Psoas muscle (tissue), 8 donors: ENCODE data around the gene APLN. TPM values are rescaled to one million over a fixed set of nuclear protein-coding genes. Genes with fewer than 3 reads are reported as not detected.

Source experiments
- ATAC-seq, 4 donors: fragments of 200-7000 bp; cut with Tn5 transposase; one replicate each; pipeline ENCODE4 v1.9.1; 2020; ENCODE audit warnings: moderate library complexity in 3 of 4, mild to moderate bottlenecking in 2 of 4
- DNase-seq, 2 donors: peaks; one replicate each; pipeline ENCODE4 v3.0.0-alpha.2; 2020
- H3K27ac ChIP-seq: fragments of 200-600 bp; one replicate; pipeline ENCODE4 v1.8.0; 2022
- H3K27me3 ChIP-seq, 3 donors: fragments of 200-600 bp in 1 of 3; one replicate each; pipeline versions ENCODE4 v1.6.1 to v1.8.0; 2013 to 2022; ENCODE audit warnings: low read length in 2 of 3, mild to moderate bottlenecking in 2 of 3, moderate library complexity in 1 of 3; ENCODE audit not compliant: insufficient read depth in 3 of 3
- H3K36me3 ChIP-seq, 2 donors: fragments of 200-600 bp in 1 of 2; one replicate each; pipeline versions ENCODE4 v1.6.1 to v1.8.0; 2013 to 2022; ENCODE audit warnings: low read depth in 1 of 2, mild to moderate bottlenecking in 1 of 2, moderate library complexity in 1 of 2; ENCODE audit not compliant: insufficient read depth in 1 of 2
- H3K4me1 ChIP-seq: fragments of 200-600 bp; one replicate; pipeline ENCODE4 v1.8.0; 2022
- H3K4me3 ChIP-seq: fragments of 200-600 bp; one replicate; pipeline ENCODE4 v1.8.0; 2022; ENCODE audit warnings: mild to moderate bottlenecking
- H3K9me3 ChIP-seq: fragments of 200-600 bp; one replicate; pipeline ENCODE4 v1.8.0; 2022
- CTCF ChIP-seq: fragments of 200-600 bp; IDR thresholded peaks from one replicate; pipeline ENCODE4 v1.8.0; 2022; ENCODE audit warnings: antibody characterized with exemption
- WGBS, 3 donors: extraction: QIAGEN DNeasy Blood & Tissue Kit; methylation state at CpG; one replicate each; pipeline versions ENCODE4 v1.1.6 to v1.1.7; 2013; 5-methylcytosine and 5-hydroxymethylcytosine counted together
- intact Hi-C, 2 donors: fragments of 100-400 bp; cut with DNase I; formaldehyde crosslinking; loops; one replicate each; pipeline versions ENCODE4 v1.11.0 to v1.14.2; 2022
- polyA plus RNA-seq, 3 donors: library from polyadenylated mRNA; stranded (reverse); fragments of 200-250 nt; gene quantifications; one replicate each; pipeline ENCODE4 v1.2.3, GENCODE V29; 2013
- total RNA-seq, 4 donors: library from RNA; stranded (reverse); fragmentation: NEBNext Ultra II Directional in 2 of 4; extraction: Animal tissue kit (Norgen Biotek cat#: 25700) in 2 of 4; gene quantifications; one replicate each; pipeline versions ENCODE4 v1.2.1 to v1.2.4, GENCODE V29; 2021 to 2023
- donor health status: healthy with polysubstance abuse.
- donor health status: DM: no; HTN: no; CAD: no; lungs with moderate emphysema.
- donor health status: Bipolar disorder and iron deficiency.
- donor health status: healthy.
- donor health status: DM: yes; HTN: yes; CAD: no.
- donor health status: DM: no; HTN: no; CAD: no.
- donor health status: DM: no; HTN: no; CAD: no.
- donor health status: DM: yes; HTN: yes; CAD: no.

APLN gene
- total and polyA plus RNA-seq, 7 donors, result 0.13 to 4.1 (median 0.86) TPM

- no peak overlapping the region for H3K4me3 ChIP-seq
These were observed 2.8 kb downstream of the APLN start for GRCh38 chrX:129651756-129652564.

GRCh38 chrX:129650821-129651510, 3.8 kb downstream of the APLN start:
- intact Hi-C loops, result loop anchor here in 1 of 2 donors (5.0 kb wide), 1 partner anchor 76 kb away; no protein-coding TSS in a partner anchor
- no peaks in the 10 kb centered on the region for H3K4me1 ChIP-seq
- DNase-seq (no peak), ATAC-seq (no peak)
- no peak overlapping the region for H3K27ac ChIP-seq
- no peaks in the 10 kb centered on the region for H3K36me3 ChIP-seq
- no peak overlapping the region for H3K4me3 ChIP-seq
- TF ChIP-seq CTCF, result no peak
- H3K9me3 ChIP-seq, result no peaks in the 10 kb centered on the region
- H3K27me3 ChIP-seq, result no peaks in the 10 kb centered on the region
- WGBS, 3 donors, result 43 to 50% (median 49%) methylated on average over 6 to 7 of the region's 7 CpGs

More at GRCh38 chrX:129651756-129652564, 2.8 kb downstream of the APLN start:
- no peak for TF ChIP-seq CTCF
- Histone ChIP-seq H3K27me3 (no peaks in the 10 kb centered on the region), H3K9me3 (no peaks in the 10 kb centered on the region), H3K27ac (no peak overlapping the region), H3K4me1 (no peaks in the 10 kb centered on the region), H3K36me3 (no peaks in the 10 kb centered on the region)
- 63 to 83% (median 69%) methylated on average over 13 to 14 of the region's 14 CpGs for WGBS, 3 donors
- DNase-seq (no peak), ATAC-seq (no peak)
- intact Hi-C loops, result loop anchor here in 1 of 2 donors (5.0 kb wide), 1 partner anchor 75 kb away; no protein-coding TSS in a partner anchor

GRCh38 chrX:129650183-129650689, 4.5 kb downstream of the APLN start:
- no peak overlapping the region for H3K27ac ChIP-seq
- no peak for TF ChIP-seq CTCF

GRCh38 chrX:129649268-129650182, 5.2 kb downstream of the APLN start:
- 63 to 87% (median 85%) methylated on average over 8 to 9 of the region's 9 CpGs for WGBS, 3 donors

More at GRCh38 chrX:129650183-129650689, 4.5 kb downstream of the APLN start:
- H3K27me3 ChIP-seq, result no peaks in the 10 kb centered on the region
- 83 to 100% (median 97%) methylated on average over 3 of the region's 3 CpGs for WGBS, 3 donors
- H3K36me3 ChIP-seq, result no peaks in the 10 kb centered on the region
- intact Hi-C loops, result loop anchor here in 1 of 2 donors (5.0 kb wide), 1 partner anchor 77 kb away; no protein-coding TSS in a partner anchor
- no peak overlapping the region for H3K4me3 ChIP-seq
- no peaks in the 10 kb centered on the region for H3K4me1 ChIP-seq
- no peak for DNase-seq
- H3K9me3 ChIP-seq, result no peaks in the 10 kb centered on the region
- no peak for ATAC-seq

More at GRCh38 chrX:129649268-129650182, 5.2 kb downstream of the APLN start:
- Histone ChIP-seq H3K4me1 (no peaks in the 10 kb centered on the region), H3K36me3 (no peaks in the 10 kb centered on the region), H3K9me3 (no peaks in the 10 kb centered on the region), H3K27ac (no peak overlapping the region), H3K4me3 (no peak overlapping the region), H3K27me3 (no peaks in the 10 kb centered on the region)
- intact Hi-C loops, result loop anchor here in 1 of 2 donors (5.0 kb wide), 1 partner anchor 78 kb away; no protein-coding TSS in a partner anchor
- ATAC-seq (no peak), DNase-seq (no peak)
- no peak for TF ChIP-seq CTCF
